NB4 (cell line): ENCODE measurements around the gene SFI1.

Source experiments
- DNase-seq: peaks from one replicate; pipeline ENCODE4 v3.0.0; 2010; ENCODE audit warnings: low read depth
- H3K4me3 ChIP-seq: one replicate; pipeline ENCODE4 v1.5.1; 2011; ENCODE audit warnings: mild to moderate bottlenecking, low read depth, low read length, moderate library complexity
- CTCF ChIP-seq: IDR thresholded peaks from one replicate; pipeline ENCODE4 v1.5.1; 2012; ENCODE audit warnings: low read depth, low read length
- MAX ChIP-seq: IDR thresholded peaks from 2 replicates; pipeline ENCODE4 v1.6.1; 2011; ENCODE audit warnings: low read depth, low read length
- MYC ChIP-seq: IDR thresholded peaks from 2 replicates; pipeline ENCODE4 v1.6.1; 2011; ENCODE audit warnings: low read depth, low read length
- POLR2A ChIP-seq: IDR thresholded peaks from 2 replicates; pipeline ENCODE4 v1.6.1; 2011; ENCODE audit warnings: mild to moderate bottlenecking; ENCODE audit not compliant: insufficient read length; ENCODE audit errors: extremely low read depth

Gene SFI1

GRCh38 chr22:31637891-31638618 lies 141.7 kb downstream of the SFI1 start:
- DNase-seq, result peak; percentile 95
- peak; percentile 30; the same call in 1 of the 2 replicates for TF ChIP-seq MYC
- no peak for TF ChIP-seq CTCF
- peak; percentile 26 for TF ChIP-seq POLR2A
- TF ChIP-seq MAX, result peak; percentile 49
- H3K4me3 ChIP-seq, result peak overlapping the region; percentile 76

GRCh38 chr22:31639436-31640039 lies 143.2 kb downstream of the SFI1 start:
- TF ChIP-seq CTCF (no peak), MAX (no peak)
- H3K4me3 ChIP-seq, result no peak overlapping the region
- no peak for DNase-seq

GRCh38 chr22:31646186-31647019 lies 150.1 kb downstream of the SFI1 start:
- no peak overlapping the region for H3K4me3 ChIP-seq
- DNase-seq, result no peak
- TF ChIP-seq MAX, result no peak
- no peak for TF ChIP-seq POLR2A
- TF ChIP-seq MYC, result no peak
- no peak for TF ChIP-seq CTCF

GRCh38 chr22:31647066-31647465 lies 150.7 kb downstream of the SFI1 start:
- H3K4me3 ChIP-seq, result no peak overlapping the region
- DNase-seq, result no peak
- no peak for TF ChIP-seq MAX
- no peak for TF ChIP-seq CTCF

GRCh38 chr22:31647523-31648320 lies 151.4 kb downstream of the SFI1 start:
- no peak overlapping the region for H3K4me3 ChIP-seq
- TF ChIP-seq MYC (no peak), MAX (no peak), POLR2A (no peak)
- no peak for DNase-seq

GRCh38 chr22:31650391-31650790 lies 154.1 kb downstream of the SFI1 start:
- H3K4me3 ChIP-seq, result no peak overlapping the region
- no peak for TF ChIP-seq MYC
- TF ChIP-seq MAX, result no peak
- no peak for TF ChIP-seq CTCF
- no peak for TF ChIP-seq POLR2A
- DNase-seq, result no peak
